Endodermal cell (in vitro differentiated cells): ENCODE results near the gene LDLRAD2. TPM values are rescaled to one million over a fixed set of nuclear protein-coding genes. Genes with fewer than 3 reads are reported as not detected.

ENCODE experiments used
- DNase-seq: peaks from one replicate; pipeline ENCODE4 v3.0.0-alpha.2; 2017
- H3K27ac ChIP-seq: 2 replicates; pipeline ENCODE4 v1.5.1; 2013; ENCODE audit warnings: mild to moderate bottlenecking, low read depth, low read length, moderate library complexity
- H3K27me3 ChIP-seq: 2 replicates; pipeline ENCODE4 v1.6.1; 2013; ENCODE audit warnings: mild to moderate bottlenecking, low read length, moderate library complexity; ENCODE audit not compliant: insufficient read depth, control insufficient read depth, poor library complexity, severe bottlenecking
- H3K36me3 ChIP-seq: 2 replicates; pipeline ENCODE4 v1.7.0; 2013; ENCODE audit warnings: mild to moderate bottlenecking, low read length, moderate library complexity; ENCODE audit not compliant: control insufficient read depth, insufficient read depth
- H3K4me1 ChIP-seq: one replicate; pipeline ENCODE4 v1.7.0; 2013; ENCODE audit warnings: low read length; ENCODE audit not compliant: control insufficient read depth, insufficient read depth
- H3K4me3 ChIP-seq: 2 replicates; pipeline ENCODE4 v1.5.1; 2013; ENCODE audit warnings: mild to moderate bottlenecking, low read length, moderate library complexity
- H3K9ac ChIP-seq: 2 replicates; pipeline ENCODE4 v1.6.1; 2013; ENCODE audit warnings: mild to moderate bottlenecking, low read length, moderate library complexity; ENCODE audit not compliant: poor library complexity, severe bottlenecking; ENCODE audit errors: extremely low read depth
- H3K9me3 ChIP-seq: 2 replicates; pipeline ENCODE4 v1.6.1; 2013; ENCODE audit warnings: mild to moderate bottlenecking, low read length, moderate library complexity; ENCODE audit not compliant: control insufficient read depth
- H3K27ac Mint-ChIP-seq: 2 replicates; pipeline ENCODE4 v1.8.0; 2020; ENCODE audit warnings: mixed read lengths
- H3K27me3 Mint-ChIP-seq: 2 replicates; pipeline ENCODE4 v1.8.0; 2021; ENCODE audit warnings: mild to moderate bottlenecking, mixed read lengths; ENCODE audit not compliant: insufficient read depth
- H3K36me3 Mint-ChIP-seq: 2 replicates; pipeline ENCODE4 v1.8.0; 2020; ENCODE audit warnings: low read depth, mixed read lengths
- H3K4me1 Mint-ChIP-seq: 2 replicates; pipeline ENCODE4 v1.8.0; 2020; ENCODE audit warnings: mixed read lengths
- H3K4me3 Mint-ChIP-seq: 2 replicates; pipeline ENCODE4 v1.8.0; 2020; ENCODE audit warnings: mild to moderate bottlenecking, moderate library complexity, mixed read lengths
- H3K9me3 Mint-ChIP-seq: 2 replicates; pipeline ENCODE4 v1.8.0; 2020; ENCODE audit warnings: mild to moderate bottlenecking, mixed read lengths
- CTCF ChIP-seq: fragments of 200-600 bp; sonication (generic); conservative IDR thresholded peaks from 2 replicates; pipeline ENCODE4 v1.5.0; 2021; ENCODE audit warnings: antibody characterized with exemption, mild to moderate bottlenecking
- WGBS, 2 experiments: methylation state at CpG; one replicate each; pipeline versions ENCODE4 v1.1.5 to v1.1.7; 2013; ENCODE audit warnings: missing lambda C conversion rate in 2 of 2, mixed read lengths in 1 of 2; ENCODE audit not compliant: insufficient coverage in 1 of 2, insufficient read length in 1 of 2; 5-methylcytosine and 5-hydroxymethylcytosine counted together
- total RNA-seq, 2 donors: library from RNA; stranded (reverse); fragmentation: NEBNext Ultra II Directional in 1 of 2; extraction: Animal tissue kit (Norgen Biotek cat#: 25700) in 1 of 2; gene quantifications; 2 replicates in 1 of 2; 3 replicates in 1 of 2; pipeline ENCODE4 v1.2.1, GENCODE V29; 2021

LDLRAD2 gene
- total RNA-seq, 2 donors from 2014 or later, result 0.58 to 0.88 TPM

GRCh38 chr1:21870611-21871010 lies 58.5 kb downstream of the LDLRAD2 start:
- peaks cover 71% of the 10 kb centered on the region for H3K36me3 ChIP-seq
- no peak for DNase-seq
- peaks cover 18% of the 10 kb centered on the region for H3K4me1 Mint-ChIP-seq
- no peak overlapping the region for H3K27ac Mint-ChIP-seq
- H3K27me3 Mint-ChIP-seq, result no peaks in the 10 kb centered on the region
- peaks cover 3% of the 10 kb centered on the region for H3K4me1 ChIP-seq
- H3K9ac ChIP-seq, result no peak overlapping the region
- H3K4me3 Mint-ChIP-seq, result no peak overlapping the region
- no peak for TF ChIP-seq CTCF
- no peaks in the 10 kb centered on the region for H3K9me3 Mint-ChIP-seq
- no peaks in the 10 kb centered on the region for H3K27me3 ChIP-seq
- H3K4me3 ChIP-seq, result no peak overlapping the region
- WGBS, 2 experiments, result 96 to 100% methylated on average over 5 to 15 of the region's 15 CpGs
- no peaks in the 10 kb centered on the region for H3K9me3 ChIP-seq
- no peak overlapping the region for H3K27ac ChIP-seq
- H3K36me3 Mint-ChIP-seq, result peaks cover 47% of the 10 kb centered on the region

GRCh38 chr1:21871943-21872342 lies 59.9 kb downstream of the LDLRAD2 start:
- Mint-ChIP-seq H3K9me3 (no peaks in the 10 kb centered on the region), H3K27ac (no peak overlapping the region), H3K36me3 (peaks cover 45% of the 10 kb centered on the region), H3K4me1 (peaks cover 7% of the 10 kb centered on the region), H3K4me3 (no peak overlapping the region), H3K27me3 (no peaks in the 10 kb centered on the region)
- Histone ChIP-seq H3K4me1 (no peaks in the 10 kb centered on the region), H3K9me3 (no peaks in the 10 kb centered on the region), H3K4me3 (no peak overlapping the region), H3K36me3 (peaks cover 73% of the 10 kb centered on the region), H3K27me3 (no peaks in the 10 kb centered on the region), H3K27ac (no peak overlapping the region), H3K9ac (no peak overlapping the region)
- 93 to 97% methylated on average over 9 to 13 of the region's 13 CpGs for WGBS, 2 experiments
- TF ChIP-seq CTCF, result no peak
- no peak for DNase-seq

- DNase-seq, result no peak
- WGBS, 2 experiments, result 93% methylated on average over 12 to 17 of the region's 17 CpGs
- peaks cover 3% of the 10 kb centered on the region for H3K4me1 Mint-ChIP-seq
- Histone ChIP-seq H3K4me3 (no peak overlapping the region), H3K4me1 (no peaks in the 10 kb centered on the region), H3K36me3 (peaks cover 77% of the 10 kb centered on the region), H3K9ac (no peak overlapping the region), H3K27ac (no peak overlapping the region), H3K27me3 (no peaks in the 10 kb centered on the region), H3K9me3 (no peaks in the 10 kb centered on the region)
- peaks cover 50% of the 10 kb centered on the region for H3K36me3 Mint-ChIP-seq
- no peak overlapping the region for H3K4me3 Mint-ChIP-seq
- no peak for TF ChIP-seq CTCF
- no peak overlapping the region for H3K27ac Mint-ChIP-seq
- no peaks in the 10 kb centered on the region for H3K9me3 Mint-ChIP-seq
- no peaks in the 10 kb centered on the region for H3K27me3 Mint-ChIP-seq
Observed at GRCh38 chr1:21872445-21873079, 60.5 kb downstream of the LDLRAD2 start.
